ENCODE results near the gene AP5Z1.
"Not testable (repeated sequence)": the region's sequence is repeated elsewhere in the genome, so short reads cannot be mapped to it uniquely, and the experiment has no call there.

Gene AP5Z1

GRCh38 chr7:4802577-4802976, 27.2 kb downstream of the AP5Z1 start:
- not testable (repeated sequence) for DNase-seq (ENCODE audit: low read depth)

GRCh38 chr7:4803397-4804241, 28.2 kb downstream of the AP5Z1 start:
- DNase-seq (ENCODE audit: low read depth): no peak

DNA sequence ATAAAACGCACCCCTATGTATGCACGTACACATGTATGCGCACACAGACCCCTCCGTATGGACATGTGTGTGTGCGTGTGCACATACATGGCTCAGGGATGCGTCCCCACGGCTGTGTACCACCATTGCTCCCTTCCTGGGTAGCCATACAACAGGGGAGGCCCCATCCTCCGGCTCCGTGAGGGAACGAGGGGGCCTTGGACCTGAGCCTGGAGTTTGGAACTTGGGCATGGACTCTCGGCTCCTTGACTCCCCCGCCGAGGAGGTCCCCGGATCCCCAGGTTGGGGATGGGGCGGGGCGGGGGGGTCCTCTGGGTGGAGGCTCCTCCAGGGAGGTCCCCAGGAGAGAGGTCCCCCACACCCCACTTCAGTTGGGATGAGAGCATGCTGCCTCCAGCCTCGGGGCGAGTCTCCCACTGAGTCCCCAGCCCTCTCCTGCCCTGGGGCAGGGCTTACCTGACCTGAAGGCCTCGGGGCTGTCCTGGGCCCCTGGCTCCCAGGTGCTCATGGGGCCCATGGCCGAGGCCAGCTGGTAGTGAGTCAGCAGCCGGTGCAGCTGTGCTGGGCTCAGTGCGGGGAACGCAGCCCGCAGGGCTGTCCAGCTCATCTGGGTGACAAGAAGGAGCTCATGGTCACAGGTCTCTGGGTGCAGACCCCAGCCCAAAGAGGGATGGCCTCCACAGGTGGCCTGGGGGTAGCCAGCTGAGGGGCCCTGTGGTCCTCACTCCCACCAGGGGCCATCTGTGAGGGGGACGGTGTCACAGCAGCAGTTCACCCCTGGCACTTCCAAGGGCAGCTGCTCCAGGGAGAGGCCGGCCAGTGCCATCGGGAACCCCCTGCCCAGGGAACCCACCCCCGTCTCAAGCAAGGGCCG, 29.9 kb downstream of the AP5Z1 start:
- no peak for DNase-seq (ENCODE audit: low read depth)

DNA sequence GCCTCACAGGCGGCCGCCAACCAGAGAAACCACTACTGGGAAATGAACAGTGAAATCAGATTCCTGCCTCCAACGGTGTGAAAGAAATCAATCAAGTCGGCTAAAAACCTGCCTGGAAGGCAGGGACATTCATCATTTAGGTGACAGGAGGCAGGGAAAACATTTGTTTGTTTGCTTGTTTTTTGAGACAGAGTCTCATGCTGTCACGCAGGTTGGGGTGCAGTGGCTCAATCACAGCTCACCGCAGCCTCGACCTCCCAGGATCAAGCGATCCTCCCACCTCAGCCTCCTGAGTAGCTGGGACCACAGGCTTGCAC, 30.5 kb downstream of the AP5Z1 start:
- DNase-seq (ENCODE audit: low read depth): no peak

DNA sequence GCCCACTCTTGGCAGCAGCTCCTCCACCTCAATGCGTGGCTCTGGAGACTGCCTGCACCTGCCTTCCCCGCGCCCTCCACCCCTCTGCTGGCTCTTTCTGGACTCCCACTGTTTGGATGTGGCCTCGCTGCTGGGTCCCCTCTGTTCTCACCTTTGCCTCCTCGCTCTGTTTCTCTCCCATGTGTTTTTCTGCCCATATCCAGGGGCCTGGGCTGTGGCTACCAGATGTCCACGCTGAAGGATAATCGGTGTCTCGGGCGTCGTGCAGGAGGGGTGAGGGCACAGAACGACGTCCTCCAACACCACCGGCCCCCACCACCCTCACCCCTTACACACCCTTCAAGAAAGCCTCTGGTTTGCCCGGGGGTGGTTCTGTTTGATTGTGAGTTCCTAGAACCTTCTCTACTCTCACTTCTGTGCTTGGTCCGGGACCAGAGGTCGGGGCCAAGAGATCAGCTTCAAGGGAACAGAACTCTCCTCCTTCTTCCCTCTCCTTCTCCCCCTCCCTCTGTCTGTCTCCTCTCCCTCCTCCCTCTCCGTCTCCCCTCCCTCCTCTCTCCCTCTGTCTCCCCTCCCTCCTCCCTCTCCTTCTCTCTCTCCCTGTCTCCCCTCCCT, 31.7 kb downstream of the AP5Z1 start:
- no peak for DNase-seq (ENCODE audit: low read depth)

DNA sequence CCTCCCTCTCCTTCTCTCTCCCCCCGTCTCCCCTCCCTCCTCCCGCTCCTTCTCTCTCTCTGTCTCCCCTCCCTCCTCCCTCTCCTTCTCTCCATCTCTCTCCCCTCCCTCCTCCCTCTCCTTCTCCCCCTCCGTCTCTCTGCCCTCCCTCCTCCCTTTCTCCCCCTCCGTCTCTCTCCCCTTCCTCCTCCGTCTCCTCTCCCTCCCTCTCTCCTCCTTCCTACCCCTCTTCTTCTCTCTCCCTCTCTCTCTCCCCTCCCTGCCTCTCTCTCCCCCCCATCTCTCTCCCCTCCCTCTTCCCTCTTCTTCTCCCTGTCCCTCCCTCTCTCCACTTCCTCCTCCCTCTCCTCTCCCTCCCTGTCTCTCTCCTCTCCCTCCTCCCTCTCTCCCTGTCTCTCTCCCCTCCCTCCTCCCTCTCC, 32.2 kb downstream of the AP5Z1 start:
- DNase-seq (ENCODE audit: low read depth): no peak

DNA sequence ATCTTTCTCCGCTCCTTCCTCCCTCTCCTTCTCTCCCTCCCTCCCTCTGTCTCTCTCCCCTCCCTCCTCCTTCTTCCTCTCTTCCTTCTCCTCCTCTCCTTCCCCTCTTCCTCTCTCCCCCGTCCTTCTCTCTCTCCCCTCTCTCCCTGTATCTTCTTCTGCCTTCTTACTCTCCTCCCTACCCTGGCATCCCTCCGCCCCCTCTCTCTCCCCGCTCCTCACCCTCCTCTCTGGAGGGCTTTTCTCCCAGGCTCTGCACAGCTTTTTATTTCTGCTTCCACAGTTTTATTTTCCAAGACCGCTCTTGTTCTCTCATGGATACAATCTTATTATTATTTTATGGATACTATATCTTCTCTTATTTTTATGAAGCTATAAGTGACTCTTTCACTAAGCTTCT, 32.6 kb downstream of the AP5Z1 start:
- no peak for DNase-seq (ENCODE audit: low read depth)

DNA sequence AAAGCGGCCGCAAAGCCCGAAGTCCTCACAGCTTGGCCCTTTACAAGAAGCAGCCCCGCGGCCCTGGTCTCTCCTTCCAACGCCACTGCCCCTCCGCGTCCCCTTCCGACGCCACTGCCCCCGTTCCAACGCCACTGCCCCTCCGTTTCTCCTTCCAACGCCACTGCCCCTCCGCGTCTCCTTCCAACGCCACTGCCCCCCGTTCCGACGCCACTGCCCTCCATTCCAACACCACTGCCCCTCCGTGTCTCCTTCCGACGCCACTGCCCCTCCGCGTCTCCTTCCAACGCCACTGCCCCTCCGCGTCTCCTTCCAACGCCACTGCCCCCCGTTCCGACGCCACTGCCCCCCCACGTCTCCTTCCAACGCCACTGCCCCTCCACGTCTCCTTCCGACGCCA, 33.1 kb downstream of the AP5Z1 start:
- DNase-seq (ENCODE audit: low read depth): no peak

- DNase-seq (ENCODE audit: low read depth): no peak
These were observed 33.7 kb downstream of the AP5Z1 start for GRCh38 chr7:4809091-4809591.

- DNase-seq (ENCODE audit: low read depth): no peak
These were observed 34.2 kb downstream of the AP5Z1 start for GRCh38 chr7:4809666-4810065.

DNA sequence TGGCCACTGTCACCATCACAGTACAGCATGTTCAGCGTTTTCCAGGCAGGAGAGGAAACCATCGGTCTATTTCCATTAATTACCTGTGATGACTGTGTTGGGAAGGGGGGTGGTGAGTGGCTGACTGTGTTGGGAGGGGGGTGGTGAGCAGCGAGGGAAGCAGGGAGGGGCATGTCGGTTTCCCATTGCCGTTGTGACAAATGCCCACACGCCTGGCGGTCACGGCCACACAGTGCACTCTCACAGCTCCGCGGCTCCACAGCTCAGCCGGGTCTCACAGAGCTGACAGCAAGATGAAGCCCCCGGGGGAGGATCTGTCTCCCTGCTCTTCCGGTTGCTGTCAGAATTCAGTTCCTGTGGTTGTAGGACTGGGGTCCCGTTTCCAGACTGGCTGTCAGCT, 39.0 kb downstream of the AP5Z1 start:
- DNase-seq (ENCODE audit: low read depth): no peak

DNA sequence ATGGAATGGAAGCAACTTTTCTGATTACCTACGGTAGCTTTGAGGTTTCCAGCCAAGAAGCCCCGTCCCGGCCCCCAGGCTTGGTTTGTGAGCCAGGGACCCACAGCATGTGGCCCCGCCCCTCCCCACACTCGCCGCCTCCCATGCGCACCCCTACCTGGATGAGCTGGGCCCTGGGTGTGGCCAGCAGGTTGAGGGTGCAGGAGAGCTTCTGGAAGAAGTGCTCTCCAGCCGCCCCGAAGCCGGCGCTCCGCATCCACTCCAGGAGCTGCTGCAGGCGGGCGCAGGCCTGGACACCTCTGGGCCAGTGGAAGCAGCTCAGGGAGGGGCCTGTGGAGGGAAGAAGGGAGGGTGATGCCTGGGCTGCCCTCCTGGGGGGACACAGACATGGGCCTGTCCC, 39.7 kb downstream of the AP5Z1 start:
- no peak for DNase-seq (ENCODE audit: low read depth)

DNA sequence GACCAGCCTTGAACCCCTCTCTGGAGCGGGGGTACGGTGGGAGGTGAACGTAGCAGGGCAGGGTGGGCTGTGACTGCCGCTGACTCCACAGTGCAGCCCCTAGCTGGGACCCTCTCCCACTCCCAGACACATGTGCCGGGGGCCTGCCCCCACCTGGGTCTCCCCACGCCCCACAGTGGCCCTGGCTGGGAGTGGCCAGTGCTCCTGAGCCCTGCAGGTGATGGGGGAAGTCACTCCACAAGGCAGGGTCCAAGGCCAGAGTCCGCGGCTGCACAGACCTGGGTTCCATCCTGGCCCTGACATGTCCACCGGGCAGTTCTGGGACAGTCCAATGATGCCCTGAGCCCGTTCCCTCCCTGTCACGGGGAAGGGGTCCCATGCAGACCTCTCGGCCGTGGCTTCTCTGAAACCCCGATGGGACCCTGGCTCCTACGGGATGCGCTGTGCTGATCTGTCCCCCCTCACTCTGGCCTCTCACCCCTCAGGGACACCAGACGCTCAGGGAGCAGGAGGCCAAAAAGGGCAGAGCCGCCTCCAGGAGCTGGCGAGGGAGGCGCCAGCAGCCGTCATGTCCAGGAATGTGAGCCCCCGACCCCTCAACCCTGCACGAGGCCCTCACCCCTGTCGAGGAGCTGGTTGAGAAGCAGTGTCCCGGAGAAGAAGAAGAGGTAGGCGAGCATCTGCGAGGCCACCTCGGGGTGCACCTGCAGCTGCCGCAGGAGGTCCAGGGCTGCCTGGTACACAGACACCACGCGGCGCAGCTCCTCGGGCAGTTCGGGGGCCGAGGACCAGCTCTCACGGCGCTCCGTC, 40.4 kb downstream of the AP5Z1 start:
- DNase-seq (ENCODE audit: low read depth): no peak

- DNase-seq (ENCODE audit: low read depth): no peak
These were observed 41.1 kb downstream of the AP5Z1 start for GRCh38 chr7:4816419-4817080.

- no peak for DNase-seq (ENCODE audit: low read depth)
These were observed 41.9 kb downstream of the AP5Z1 start for GRCh38 chr7:4817178-4817901.

DNA sequence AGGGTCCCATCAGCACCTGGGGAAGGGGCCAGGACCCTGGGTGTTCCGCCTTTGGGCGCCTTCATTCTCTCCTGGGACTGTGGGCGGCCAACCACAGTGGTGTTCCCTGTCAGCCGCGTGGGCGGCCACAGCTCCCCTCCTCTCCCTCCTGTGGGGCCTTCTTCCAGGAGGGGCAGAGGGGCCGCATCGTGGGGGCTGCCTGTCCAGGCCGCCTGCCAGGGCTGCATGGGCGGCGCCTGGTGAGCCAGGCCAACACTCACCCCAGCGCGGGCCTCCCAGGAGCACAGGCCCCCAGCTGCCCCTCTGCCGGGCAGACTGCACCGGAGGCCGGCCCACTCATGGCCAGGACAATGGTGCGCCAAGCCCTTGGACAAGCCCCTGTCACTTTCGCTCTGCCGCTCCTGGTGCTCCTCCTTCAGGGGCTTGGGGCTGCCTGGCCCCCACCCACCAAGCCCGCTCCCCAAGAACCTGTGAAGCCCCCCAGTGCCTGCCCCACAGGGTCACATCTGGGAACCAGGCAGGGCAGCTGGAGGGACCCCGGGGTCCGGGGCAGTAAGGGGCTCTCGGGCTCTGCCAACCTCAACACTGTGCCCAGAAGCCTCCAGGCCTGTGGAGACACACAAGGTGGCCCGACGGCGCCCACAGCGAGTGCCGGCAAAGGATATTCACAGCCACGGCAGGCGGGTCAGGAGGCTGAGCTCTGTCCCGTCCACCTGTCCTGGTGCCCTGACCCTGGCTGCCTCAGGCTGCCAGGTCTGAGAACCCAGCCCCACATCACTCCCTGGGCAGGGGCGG, 42.8 kb downstream of the AP5Z1 start:
- no peak for DNase-seq (ENCODE audit: low read depth)

DNA sequence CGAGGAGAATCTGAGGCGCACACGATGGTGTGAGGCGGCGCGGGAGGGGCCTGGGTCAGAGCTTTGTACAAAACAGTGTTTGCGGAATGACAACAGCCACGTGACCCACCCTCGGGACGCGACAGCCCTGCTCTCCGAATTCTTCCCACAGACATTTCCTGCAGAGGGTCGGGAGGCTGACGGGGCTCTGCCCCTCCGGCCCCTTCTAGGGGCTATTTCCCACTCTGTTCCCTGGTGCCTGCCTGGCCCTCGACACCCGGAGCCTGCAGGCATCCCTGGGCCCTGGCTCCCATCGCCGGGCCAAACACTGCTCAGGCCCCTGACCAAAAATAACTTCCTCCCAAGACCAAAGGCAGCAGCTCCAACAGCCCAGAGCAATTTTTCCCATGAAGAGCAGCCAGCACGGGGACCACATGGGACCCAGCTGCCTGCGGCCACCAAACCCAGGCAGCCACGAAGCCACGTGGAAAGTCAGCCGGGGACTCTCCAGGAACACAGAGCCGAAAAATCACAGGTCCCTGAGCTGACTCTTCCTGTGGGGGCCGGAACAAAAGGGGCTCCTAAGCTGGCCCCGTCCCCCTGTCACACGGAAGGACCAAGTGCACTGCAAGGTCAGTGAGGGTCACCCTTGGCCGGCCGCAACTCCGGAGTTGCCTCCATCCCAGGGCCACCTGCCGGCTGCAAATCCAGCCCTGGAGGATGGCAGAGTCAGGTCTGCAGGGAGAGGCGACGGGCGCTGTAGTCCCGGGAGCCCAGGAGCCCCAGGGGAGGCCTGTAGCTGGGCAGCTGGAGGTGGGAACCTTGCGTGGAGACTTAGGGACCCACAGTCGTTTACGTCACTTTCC, 44.4 kb downstream of the AP5Z1 start:
- no peak for DNase-seq (ENCODE audit: low read depth)

- no peak for DNase-seq (ENCODE audit: low read depth)
These were observed 45.1 kb downstream of the AP5Z1 start for GRCh38 chr7:4820405-4820966.
